Adrenal gland (tissue), 5 donors: ENCODE results near the gene LEF1.

ENCODE experiments used
- POLR2A ChIP-seq, 2 donors: fragments of 450-650 bp; IDR thresholded peaks; one replicate each; pipeline ENCODE4 v1.6.1; 2017; ENCODE audit warnings: antibody characterized with exemption in 2 of 2, mild to moderate bottlenecking in 2 of 2, moderate library complexity in 1 of 2
- TF ChIP-seq, protein P1 (sequence below), 6 experiments: fragments of 450-650 bp in 4 of 6; fragments of 200-600 bp in 2 of 6; sonication (generic) in 1 of 6; IDR thresholded peaks; 1 replicate in 5 of 6; 2 replicates in 1 of 6; pipeline versions ENCODE4 v1.5.1 to v1.8.0; 2016 to 2021; ENCODE audit warnings: antibody characterized with exemption in 6 of 6, mild to moderate bottlenecking in 2 of 6, moderate library complexity in 1 of 6
- donor health status: DM: no; HTN: no; CAD: no.

DNA sequence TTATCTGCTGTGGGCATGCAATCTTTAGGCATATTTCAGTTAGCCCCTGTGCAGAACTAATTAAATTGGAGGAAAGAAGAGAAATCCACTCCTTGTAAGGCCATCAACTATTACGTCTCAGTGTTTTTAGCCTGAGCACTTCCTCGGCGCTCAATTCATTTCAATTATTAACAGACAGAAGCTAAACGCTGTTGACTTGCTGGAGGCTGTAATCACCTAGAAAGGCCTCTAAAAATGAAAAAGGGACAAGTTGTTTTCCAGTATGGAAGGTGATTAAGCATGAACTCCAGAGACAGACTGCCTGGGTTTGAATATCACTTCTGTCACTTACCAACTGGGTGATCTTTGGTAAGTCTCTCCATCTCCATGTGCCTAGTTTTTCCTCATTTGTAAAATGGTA is 59.6 kb downstream of the LEF1 start:
- TF ChIP-seq, protein P1, sequence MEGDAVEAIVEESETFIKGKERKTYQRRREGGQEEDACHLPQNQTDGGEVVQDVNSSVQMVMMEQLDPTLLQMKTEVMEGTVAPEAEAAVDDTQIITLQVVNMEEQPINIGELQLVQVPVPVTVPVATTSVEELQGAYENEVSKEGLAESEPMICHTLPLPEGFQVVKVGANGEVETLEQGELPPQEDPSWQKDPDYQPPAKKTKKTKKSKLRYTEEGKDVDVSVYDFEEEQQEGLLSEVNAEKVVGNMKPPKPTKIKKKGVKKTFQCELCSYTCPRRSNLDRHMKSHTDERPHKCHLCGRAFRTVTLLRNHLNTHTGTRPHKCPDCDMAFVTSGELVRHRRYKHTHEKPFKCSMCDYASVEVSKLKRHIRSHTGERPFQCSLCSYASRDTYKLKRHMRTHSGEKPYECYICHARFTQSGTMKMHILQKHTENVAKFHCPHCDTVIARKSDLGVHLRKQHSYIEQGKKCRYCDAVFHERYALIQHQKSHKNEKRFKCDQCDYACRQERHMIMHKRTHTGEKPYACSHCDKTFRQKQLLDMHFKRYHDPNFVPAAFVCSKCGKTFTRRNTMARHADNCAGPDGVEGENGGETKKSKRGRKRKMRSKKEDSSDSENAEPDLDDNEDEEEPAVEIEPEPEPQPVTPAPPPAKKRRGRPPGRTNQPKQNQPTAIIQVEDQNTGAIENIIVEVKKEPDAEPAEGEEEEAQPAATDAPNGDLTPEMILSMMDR (IDR thresholded peaks at IDR 0.05), result no peak
- TF ChIP-seq POLR2A (IDR thresholded peaks at IDR 0.05), result no peak
